Esophagus squamous epithelium (tissue), 4 donors: ENCODE data around the gene NUPR1.

ENCODE experiments used
- CTCF ChIP-seq, 6 experiments: fragments of 450-650 bp in 4 of 6; fragments of 200-600 bp in 2 of 6; sonication (generic) in 2 of 6; IDR thresholded peaks; one replicate each; pipeline ENCODE4 v1.5.1; 2016 to 2019; ENCODE audit warnings: antibody characterized with exemption in 6 of 6, mild to moderate bottlenecking in 4 of 6, moderate library complexity in 4 of 6
- POLR2A ChIP-seq, 4 donors: fragments of 450-650 bp; IDR thresholded peaks; one replicate each; pipeline ENCODE4 v1.6.1; 2017; ENCODE audit warnings: antibody characterized with exemption in 4 of 4, mild to moderate bottlenecking in 4 of 4, moderate library complexity in 3 of 4

GRCh38 chr16:28543072-28543471 lies 4.3 kb upstream of the NUPR1 start:
- TF ChIP-seq CTCF (IDR thresholded peaks at IDR 0.05) (no peak), POLR2A (IDR thresholded peaks at IDR 0.05) (no peak)
